ENCODE measurements around the gene MCUB.

- TF ChIP-seq GATA2 (IDR thresholded peaks at IDR 0.05; ENCODE audit: low read depth, low read length): no peak
- TF ChIP-seq GATA3 (IDR thresholded peaks at IDR 0.05; ENCODE audit: low read depth, low read length): no peak
Observed at GRCh38 chr4:109665783-109666485, 105.9 kb downstream of the MCUB start.
